Airway epithelial cell (primary cell): ENCODE measurements around the gene TP53TG3C. TPM values are rescaled to one million over a fixed set of nuclear protein-coding genes. Genes with fewer than 3 reads are reported as not detected.

ENCODE experiments used
- total RNA-seq: library from RNA; depleted of rRNA; stranded (reverse); fragments of >200 nt; gene quantifications from 2 replicates; pipeline ENCODE4 v1.2.3, GENCODE V29; 2015

The TP53TG3C gene, protein sequence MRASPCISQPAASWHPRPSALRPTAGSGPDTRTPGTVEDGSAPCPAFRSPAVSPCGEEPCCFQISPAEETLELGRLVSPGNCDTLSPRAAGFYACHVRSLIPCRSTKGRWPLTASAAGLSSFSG
- total RNA-seq, result not detected in 2 replicates

DNA sequence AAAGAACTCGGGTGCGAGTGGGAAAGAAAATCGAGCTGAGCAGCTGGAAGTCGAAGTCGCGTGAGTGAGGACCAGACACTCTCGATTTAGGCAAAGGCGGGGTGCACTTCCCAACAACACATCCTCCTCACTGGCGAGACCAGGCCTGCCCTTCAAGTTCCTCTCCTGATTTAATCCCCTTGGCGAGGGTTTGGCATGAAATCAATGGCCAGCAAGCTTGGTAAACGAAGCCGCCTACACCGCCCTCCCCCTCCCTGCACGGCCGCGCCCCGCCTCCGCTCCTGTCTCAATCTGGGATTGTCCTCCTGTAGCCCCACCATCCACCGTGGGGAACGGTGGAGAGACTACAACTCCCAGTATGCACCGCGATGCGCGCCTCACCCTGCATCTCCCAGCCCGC is at the start of gene TP53TG3C:
Gene TP53TG3C, plus strand, starts transcription at position 301 of the 400 bp plus-strand sequence. Its CDS starts 68 bp downstream, at position 369.

Other genes with a start within 250 kb of the TP53TG3C start
- not detected in 2 replicates for gene TP53TG3E, start 110.1 kb downstream of the TP53TG3C start, total RNA-seq
- gene TP53TG3B, start 166.6 kb downstream of the TP53TG3C start, total RNA-seq, result not detected in 2 replicates